Caco-2 (cell line): ENCODE measurements around the gene MDFIC2. TPM values are rescaled to one million over a fixed set of nuclear protein-coding genes. Genes with fewer than 3 reads are reported as not detected.

Experiments
- BruUV-seq: library from RNA; stranded (reverse); fragments of 400-500 nt; replicated peaks from 2 replicates; lab custom pipeline; 2021; lab: Mats Ljungman, UMichigan
- CTCF ChIA-PET: fragments of 300-600 bp; sonication (Branson Sonifier 250); formaldehyde crosslinking; loops from one replicate; lab custom pipeline; 2022; ENCODE audit warnings: antibody characterized with exemption; lab: Charles Lee
- POLR2A ChIA-PET: fragments of 300-600 bp; sonication (Branson Sonifier 250); formaldehyde crosslinking; loops from one replicate; lab custom pipeline; 2022; ENCODE audit warnings: antibody characterized with exemption; lab: Charles Lee
- DNase-seq, 2 experiments: peaks; one replicate each; pipeline versions ENCODE4 v3.0.0 to v3.0.0-alpha.2; 2020 to 2022
- H3K27me3 ChIP-seq: replicated peaks from 2 replicates; pipeline ENCODE4 v1.6.0; 2011; ENCODE audit warnings: low read length; ENCODE audit not compliant: control insufficient read depth, insufficient read depth
- H3K36me3 ChIP-seq: 2 replicates; pipeline ENCODE4 v1.5.1; 2011; ENCODE audit warnings: low read length; ENCODE audit not compliant: control insufficient read depth, insufficient read depth
- H3K4me1 ChIP-seq: fragments of 250-450 bp; sonication (Bioruptor Pico); 2 replicates; pipeline ENCODE4 v1.5.1; 2020; ENCODE audit warnings: mild to moderate bottlenecking
- H3K4me3 ChIP-seq: 2 replicates; pipeline ENCODE4 v1.5.1; 2011; ENCODE audit warnings: low read depth, mild to moderate bottlenecking, control low read depth, low read length
- H3K9me3 ChIP-seq: fragments of 250-450 bp; sonication (Bioruptor Pico); 2 replicates; pipeline ENCODE4 v1.5.1; 2020; ENCODE audit warnings: mild to moderate bottlenecking, moderate library complexity
- H3K27ac Mint-ChIP-seq: one replicate; pipeline ENCODE4 v1.8.0; 2022; ENCODE audit warnings: mixed read lengths; ENCODE audit not compliant: unreplicated experiment
- H3K27me3 Mint-ChIP-seq: one replicate; pipeline ENCODE4 v1.8.0; 2022; ENCODE audit warnings: mixed read lengths; ENCODE audit not compliant: insufficient read depth, unreplicated experiment
- H3K36me3 Mint-ChIP-seq: one replicate; pipeline ENCODE4 v1.8.0; 2022; ENCODE audit warnings: mild to moderate bottlenecking, mixed read lengths; ENCODE audit not compliant: insufficient read depth, unreplicated experiment
- H3K4me1 Mint-ChIP-seq: one replicate; pipeline ENCODE4 v1.8.0; 2022; ENCODE audit warnings: low read depth, mixed read lengths; ENCODE audit not compliant: unreplicated experiment
- H3K4me3 Mint-ChIP-seq: one replicate; pipeline ENCODE4 v1.8.0; 2022; ENCODE audit warnings: mild to moderate bottlenecking, moderate library complexity, mixed read lengths; ENCODE audit not compliant: unreplicated experiment
- H3K9me3 Mint-ChIP-seq: one replicate; pipeline ENCODE4 v1.8.0; 2022; ENCODE audit warnings: mixed read lengths; ENCODE audit not compliant: unreplicated experiment
- CTCF ChIP-seq, 2 experiments: fragments of 200-600 bp in 1 of 2; IDR thresholded peaks; 1 replicate in 1 of 2; 2 replicates in 1 of 2; pipeline versions ENCODE4 v1.5.1 to v1.8.0; 2011 to 2022; ENCODE audit warnings: antibody characterized with exemption in 1 of 2, control low read depth in 1 of 2, inconsistent platforms in 1 of 2, low read depth in 1 of 2, low read length in 1 of 2, mild to moderate bottlenecking in 1 of 2, moderate library complexity in 1 of 2; ENCODE audit not compliant: insufficient read depth in 1 of 2, severe bottlenecking in 1 of 2, unreplicated experiment in 1 of 2
- intact Hi-C: fragments of 100-400 bp; cut with micrococcal nuclease; formaldehyde crosslinking; loops from one replicate; pipeline ENCODE4 v1.10.0; 2022; ENCODE audit not compliant: unreplicated experiment
- total RNA-seq: library from RNA; stranded (reverse); gene quantifications from 2 replicates; pipeline ENCODE4 v1.2.3, GENCODE V29; 2022

Gene MDFIC2
- total RNA-seq, 1 experiment from 2014 or later, result not detected

DNA sequence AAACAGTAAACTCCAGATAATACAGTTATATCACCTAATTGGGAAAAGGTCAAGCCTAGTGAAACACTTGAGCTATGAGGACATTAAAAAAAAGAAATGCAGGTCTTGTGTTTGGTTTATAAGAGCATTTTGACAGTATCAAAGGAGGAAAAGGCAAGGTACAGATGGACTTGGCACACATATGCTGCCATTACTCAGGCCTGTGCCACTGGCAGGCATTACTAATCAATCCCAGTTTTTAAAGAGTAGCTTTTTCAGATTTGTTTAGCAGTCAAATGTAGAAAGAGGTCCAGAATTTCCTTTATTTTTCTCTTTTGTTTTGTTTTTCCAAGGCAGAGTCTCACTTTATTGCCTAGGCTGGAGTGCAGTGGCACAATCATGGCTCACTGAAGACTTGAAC lies 38.9 kb downstream of the MDFIC2 start:
- H3K27ac Mint-ChIP-seq, result no peak overlapping the region
- no TSS peak for BruUV-seq
- no peak overlapping the region for H3K4me3 ChIP-seq
- POLR2A ChIA-PET, result no interaction called here
- no peaks in the 10 kb centered on the region for H3K27me3 Mint-ChIP-seq
- H3K4me3 Mint-ChIP-seq, result no peak overlapping the region
- no peak for DNase-seq
- TF ChIP-seq CTCF (IDR thresholded peaks at IDR 0.05; ENCODE audit: insufficient read depth in 1 of 2, low read depth in 1 of 2, low read length in 1 of 2, severe bottlenecking in 1 of 2, unreplicated experiment in 1 of 2), result no peak
- no peaks in the 10 kb centered on the region for H3K9me3 Mint-ChIP-seq
- no peaks in the 10 kb centered on the region for H3K27me3 ChIP-seq
- no peaks in the 10 kb centered on the region for H3K4me1 Mint-ChIP-seq
- H3K36me3 Mint-ChIP-seq, result no peaks in the 10 kb centered on the region
- no peaks in the 10 kb centered on the region for H3K36me3 ChIP-seq
- CTCF ChIA-PET, result no interaction called here
- no peaks in the 10 kb centered on the region for H3K9me3 ChIP-seq
- no peaks in the 10 kb centered on the region for H3K4me1 ChIP-seq
- intact Hi-C loops, result no loop called here

- Mint-ChIP-seq H3K9me3 (no peaks in the 10 kb centered on the region), H3K4me1 (no peaks in the 10 kb centered on the region), H3K36me3 (no peaks in the 10 kb centered on the region), H3K27me3 (no peaks in the 10 kb centered on the region), H3K27ac (no peak overlapping the region), H3K4me3 (no peak overlapping the region)
- no peak overlapping the region for H3K4me3 ChIP-seq
- ChIA-PET CTCF (no interaction called here), POLR2A (no interaction called here)
- no TSS peak for BruUV-seq
- intact Hi-C loops, result no loop called here
- no peak for TF ChIP-seq CTCF (IDR thresholded peaks at IDR 0.05; ENCODE audit: insufficient read depth in 1 of 2, low read depth in 1 of 2, low read length in 1 of 2, severe bottlenecking in 1 of 2, unreplicated experiment in 1 of 2)
- no peaks in the 10 kb centered on the region for H3K27me3 ChIP-seq
- H3K36me3 ChIP-seq, result no peaks in the 10 kb centered on the region
- H3K4me1 ChIP-seq, result no peaks in the 10 kb centered on the region
- no peaks in the 10 kb centered on the region for H3K9me3 ChIP-seq
- no peak for DNase-seq
Measured at GRCh38 chr3:70272798-70273197, 39.6 kb downstream of the MDFIC2 start.

DNA sequence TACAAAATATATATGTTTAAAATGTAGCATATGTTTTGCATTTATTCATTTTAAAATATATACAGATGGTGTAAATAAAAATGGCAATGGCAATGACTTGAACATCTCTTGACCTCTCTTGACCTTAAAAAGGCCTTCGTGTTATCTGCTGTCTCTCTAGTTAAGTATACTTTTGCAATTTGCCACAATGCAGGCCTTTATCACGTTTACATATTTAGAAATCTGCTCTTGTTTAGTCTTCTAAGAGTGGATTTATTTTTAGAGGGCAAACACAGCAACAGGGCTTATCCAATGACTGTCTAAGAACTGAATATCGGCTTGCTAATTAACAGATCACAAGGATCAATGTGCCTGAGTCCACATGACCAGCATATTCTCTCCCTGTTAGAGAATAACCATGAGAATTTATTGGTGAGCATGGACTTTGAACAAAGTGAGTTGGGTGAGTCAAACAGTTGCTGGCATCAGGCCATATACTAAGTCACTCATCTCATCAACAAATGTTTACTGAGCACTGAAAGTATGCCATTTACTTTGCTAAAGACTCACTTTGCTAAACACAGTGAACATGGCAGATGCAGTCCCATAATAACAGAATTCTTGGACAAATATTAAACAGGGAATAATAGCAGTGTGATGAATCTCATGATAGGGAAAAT lies 48.2 kb downstream of the MDFIC2 start:
- Mint-ChIP-seq H3K4me3 (no peak overlapping the region), H3K4me1 (peaks cover 6% of the 10 kb centered on the region), H3K9me3 (no peaks in the 10 kb centered on the region), H3K27me3 (no peaks in the 10 kb centered on the region), H3K27ac (peak overlapping the region; percentile 12), H3K36me3 (no peaks in the 10 kb centered on the region)
- no peak for TF ChIP-seq CTCF (IDR thresholded peaks at IDR 0.05; ENCODE audit: insufficient read depth in 1 of 2, low read depth in 1 of 2, low read length in 1 of 2, severe bottlenecking in 1 of 2, unreplicated experiment in 1 of 2)
- Histone ChIP-seq H3K27me3 (no peaks in the 10 kb centered on the region), H3K4me1 (peaks cover 8% of the 10 kb centered on the region), H3K9me3 (no peaks in the 10 kb centered on the region), H3K4me3 (no peak overlapping the region), H3K36me3 (no peaks in the 10 kb centered on the region)
- no TSS peak for BruUV-seq
- ChIA-PET CTCF (no interaction called here), POLR2A (no interaction called here)
- intact Hi-C loops, result no loop called here
- DNase-seq, result peak; percentile 17 to 35
